Keratinocyte (primary cell): Measurements from ENCODE around the gene MRPL43. TPM values are rescaled to one million over a fixed set of nuclear protein-coding genes. Genes with fewer than 3 reads are reported as not detected.

Experiments
- DNase-seq: peaks from one replicate; pipeline ENCODE4 v3.0.0-alpha.2; 2011; ENCODE audit warnings: low read depth, missing footprints, low spot score
- FAIRE-seq: peaks from 2 replicates; lab custom pipeline; 2011; peaks lifted over from hg19 to GRCh38; lab: Jason Lieb, UNC
- H2AFZ ChIP-seq: 2 replicates; pipeline ENCODE4 v1.6.0; 2012; ENCODE audit warnings: low read length, control low read depth, inconsistent platforms; ENCODE audit not compliant: control insufficient read depth
- H3K27ac ChIP-seq: 2 replicates; pipeline ENCODE4 v1.5.1; 2011; ENCODE audit warnings: low read length; ENCODE audit not compliant: control insufficient read depth, insufficient read depth
- H3K27me3 ChIP-seq: 3 replicates; pipeline ENCODE4 v1.6.0; 2011; ENCODE audit warnings: low read length; ENCODE audit not compliant: control insufficient read depth, insufficient read depth; ENCODE audit errors: extremely low read depth
- H3K36me3 ChIP-seq, 2 experiments: 2 replicates in 1 of 2; 3 replicates in 1 of 2; pipeline ENCODE4 v1.5.1; 2011; ENCODE audit warnings: low read length in 2 of 2, mild to moderate bottlenecking in 1 of 2; ENCODE audit not compliant: control insufficient read depth in 2 of 2, insufficient read depth in 2 of 2; ENCODE audit errors: extremely low read depth in 1 of 2
- H3K4me1 ChIP-seq: 3 replicates; pipeline ENCODE4 v1.5.1; 2011; ENCODE audit warnings: low read length; ENCODE audit not compliant: control insufficient read depth, insufficient read depth; ENCODE audit errors: extremely low read depth
- H3K4me2 ChIP-seq: 3 replicates; pipeline ENCODE4 v1.6.0; 2011; ENCODE audit warnings: low read depth, low read length; ENCODE audit not compliant: control insufficient read depth, insufficient read depth; ENCODE audit errors: extremely low read depth
- H3K4me3 ChIP-seq, 3 experiments: fragments of 200-600 bp in 1 of 3; sonication (generic) in 1 of 3; 2 replicates in 2 of 3; 3 replicates in 1 of 3; pipeline ENCODE4 v1.5.1; 2011 to 2016; ENCODE audit warnings: low read length in 3 of 3, mild to moderate bottlenecking in 3 of 3, control low read depth in 2 of 3, inconsistent platforms in 1 of 3, low read depth in 1 of 3, mixed read lengths in 1 of 3, mixed run types in 1 of 3, moderate library complexity in 1 of 3; ENCODE audit not compliant: control insufficient read depth in 2 of 3, insufficient read depth in 2 of 3; ENCODE audit errors: extremely low read depth in 1 of 3
- H3K79me2 ChIP-seq: 2 replicates; pipeline ENCODE4 v1.6.0; 2012; ENCODE audit warnings: low read length; ENCODE audit not compliant: control insufficient read depth, insufficient read depth
- H3K9ac ChIP-seq: 3 replicates; pipeline ENCODE4 v1.6.0; 2011; ENCODE audit warnings: low read length; ENCODE audit not compliant: control insufficient read depth, insufficient read depth; ENCODE audit errors: extremely low read depth
- H3K9me1 ChIP-seq: 3 replicates; pipeline ENCODE4 v1.6.0; 2011; ENCODE audit warnings: low read length; ENCODE audit not compliant: control insufficient read depth, insufficient read depth; ENCODE audit errors: extremely low read depth
- H3K9me3 ChIP-seq: 2 replicates; pipeline ENCODE4 v1.5.1; 2012; ENCODE audit warnings: low read depth, low read length; ENCODE audit not compliant: control insufficient read depth
- H4K20me1 ChIP-seq: 3 replicates; pipeline ENCODE4 v1.6.0; 2011; ENCODE audit warnings: low read length; ENCODE audit not compliant: control insufficient read depth, insufficient read depth; ENCODE audit errors: extremely low read depth
- EZH2 ChIP-seq: IDR thresholded peaks from one replicate; pipeline ENCODE4 v1.6.1; 2012; ENCODE audit warnings: inconsistent platforms, mild to moderate bottlenecking, low read length, moderate library complexity
- dilution Hi-C: fragments of 300-500 bp; cut with MboI; formaldehyde crosslinking; loops from one replicate; pipeline ENCODE4 v1.7.0; 2020; ENCODE audit warnings: low sequenced_read_pairs; ENCODE audit not compliant: extremely low pct_ligation_motif_present
- polyA plus RNA-seq, 5 experiments: library from polyadenylated mRNA; depleted of rRNA in 3 of 5; stranded (reverse) in 3 of 5; stranded (forward) in 1 of 5; unstranded in 1 of 5; fragments of >200 nt; gene quantifications; 1 replicate in 1 of 5; 2 replicates in 3 of 5; 3 replicates in 1 of 5; pipeline versions ENCODE4 v1.2.1 to v1.2.3, GENCODE V29; 2011 to 2012; ENCODE audit warnings: missing spikeins in 2 of 5, low read depth in 1 of 5, low replicate concordance in 1 of 5
- TF ChIP-seq, protein P1 (sequence below), 3 experiments: IDR thresholded peaks in 1 of 3; conservative IDR thresholded peaks in 1 of 3; optimal IDR thresholded peaks in 1 of 3; 2 replicates in 2 of 3; 3 replicates in 1 of 3; pipeline versions ENCODE3 to v1.5.1; 2011; ENCODE audit warnings: low read length in 3 of 3, mild to moderate bottlenecking in 3 of 3, moderate library complexity in 2 of 3, control low read depth in 1 of 3, inconsistent platforms in 1 of 3; ENCODE audit not compliant: insufficient read depth in 2 of 3; ENCODE audit errors: extremely low read depth in 1 of 3

MRPL43 gene
- polyA plus RNA-seq, 1 donor (not counting 4 experiments of a cell fraction or from before 2014, with no cell fraction given): 71.1 TPM

DNA sequence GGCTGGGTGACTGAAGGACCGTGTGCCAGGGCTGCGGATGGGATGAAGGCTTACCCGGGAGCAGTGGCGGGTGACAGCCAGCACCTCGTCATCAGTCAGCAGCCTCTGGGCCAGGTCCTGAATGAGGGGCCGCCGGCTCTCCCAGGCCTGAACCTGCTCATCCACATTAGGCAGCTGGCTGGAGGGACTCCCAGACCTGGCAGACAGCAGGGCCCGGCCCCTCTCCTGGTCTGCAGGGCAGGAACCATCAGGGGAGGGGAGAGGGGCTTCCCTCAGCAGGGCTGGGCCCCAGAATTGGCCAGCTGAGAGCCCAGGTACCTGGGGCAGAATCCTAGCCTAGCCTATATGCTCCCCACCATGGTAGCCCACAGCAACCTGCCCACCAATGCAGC is 28.3 kb upstream of the MRPL43 start:
- dilution Hi-C loops: no loop called here
- H2AFZ ChIP-seq: no peak overlapping the region
- H3K9ac ChIP-seq: no peak overlapping the region
- no peak for TF ChIP-seq EZH2
- TF ChIP-seq, protein P1, sequence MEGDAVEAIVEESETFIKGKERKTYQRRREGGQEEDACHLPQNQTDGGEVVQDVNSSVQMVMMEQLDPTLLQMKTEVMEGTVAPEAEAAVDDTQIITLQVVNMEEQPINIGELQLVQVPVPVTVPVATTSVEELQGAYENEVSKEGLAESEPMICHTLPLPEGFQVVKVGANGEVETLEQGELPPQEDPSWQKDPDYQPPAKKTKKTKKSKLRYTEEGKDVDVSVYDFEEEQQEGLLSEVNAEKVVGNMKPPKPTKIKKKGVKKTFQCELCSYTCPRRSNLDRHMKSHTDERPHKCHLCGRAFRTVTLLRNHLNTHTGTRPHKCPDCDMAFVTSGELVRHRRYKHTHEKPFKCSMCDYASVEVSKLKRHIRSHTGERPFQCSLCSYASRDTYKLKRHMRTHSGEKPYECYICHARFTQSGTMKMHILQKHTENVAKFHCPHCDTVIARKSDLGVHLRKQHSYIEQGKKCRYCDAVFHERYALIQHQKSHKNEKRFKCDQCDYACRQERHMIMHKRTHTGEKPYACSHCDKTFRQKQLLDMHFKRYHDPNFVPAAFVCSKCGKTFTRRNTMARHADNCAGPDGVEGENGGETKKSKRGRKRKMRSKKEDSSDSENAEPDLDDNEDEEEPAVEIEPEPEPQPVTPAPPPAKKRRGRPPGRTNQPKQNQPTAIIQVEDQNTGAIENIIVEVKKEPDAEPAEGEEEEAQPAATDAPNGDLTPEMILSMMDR (optimal IDR thresholded peaks at IDR 0.05 in 1 of 3, IDR thresholded peaks at IDR 0.05 in 1 of 3, conservative IDR thresholded peaks at IDR 0.05 in 1 of 3; ENCODE audit: extremely low read depth in 1 of 3, insufficient read depth in 2 of 3, low read length in 3 of 3): no peak
- peaks cover 4% of the 10 kb centered on the region for H3K27me3 ChIP-seq
- H3K9me1 ChIP-seq: no peaks in the 10 kb centered on the region
- no peaks in the 10 kb centered on the region for H3K79me2 ChIP-seq
- no peak overlapping the region for H3K4me3 ChIP-seq
- no peaks in the 10 kb centered on the region for H3K9me3 ChIP-seq
- FAIRE-seq (no peak), DNase-seq (no peak)
- no peak overlapping the region for H3K27ac ChIP-seq
- H4K20me1 ChIP-seq: peaks cover 2% of the 10 kb centered on the region
- peaks cover 25% of the 10 kb centered on the region for H3K4me1 ChIP-seq
- no peaks in the 10 kb centered on the region for H3K36me3 ChIP-seq
- no peak overlapping the region for H3K4me2 ChIP-seq

DNA sequence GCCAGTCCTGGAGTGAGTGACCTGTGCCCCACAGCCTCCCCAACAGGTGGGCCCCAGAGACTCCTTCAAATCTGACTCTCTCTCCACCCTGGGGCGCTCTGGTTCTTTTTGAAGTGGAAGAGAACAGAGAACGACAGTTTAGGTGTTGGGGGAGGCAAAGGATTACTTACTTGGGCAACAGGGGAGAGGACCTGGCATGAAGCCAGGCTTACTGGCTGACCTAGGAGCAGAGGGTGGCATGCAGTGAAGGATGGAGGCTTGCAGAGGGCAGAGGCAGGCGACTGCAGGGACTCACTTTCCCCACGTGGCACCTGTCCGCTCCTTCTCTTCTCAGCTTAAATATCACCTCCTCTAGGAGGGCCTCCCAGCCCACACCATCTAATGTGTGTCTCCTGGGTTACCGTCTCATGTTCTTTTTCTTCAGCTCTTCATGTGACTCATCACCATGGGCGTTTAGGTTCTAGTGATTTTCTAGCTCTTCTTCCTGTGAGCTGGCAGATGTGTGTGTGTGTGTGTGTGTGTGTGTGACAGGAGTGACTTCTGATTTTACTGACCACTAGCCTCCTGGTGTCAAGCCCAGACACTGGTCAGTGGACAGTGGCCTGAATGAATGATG is 27.8 kb upstream of the MRPL43 start:
- DNase-seq (no peak), FAIRE-seq (peak; percentile 48)
- Histone ChIP-seq H3K9ac (no peak overlapping the region), H3K27ac (no peak overlapping the region), H3K9me3 (no peaks in the 10 kb centered on the region), H3K4me2 (no peak overlapping the region), H4K20me1 (peaks cover 2% of the 10 kb centered on the region), H3K36me3 (no peaks in the 10 kb centered on the region), H3K27me3 (peaks cover 4% of the 10 kb centered on the region), H2AFZ (no peak overlapping the region), H3K79me2 (no peaks in the 10 kb centered on the region), H3K9me1 (no peaks in the 10 kb centered on the region), H3K4me3 (no peak overlapping the region), H3K4me1 (peaks cover 25% of the 10 kb centered on the region)
- no peak for TF ChIP-seq EZH2
- dilution Hi-C loops: no loop called here
